Motor neuron (in vitro differentiated cells): ENCODE results near the gene NAT9. TPM values are rescaled to one million over a fixed set of nuclear protein-coding genes. Genes with fewer than 3 reads are reported as not detected.

Source experiments
- ATAC-seq, 8 experiments: fragments of 200-7000 bp; cut with Tn5 transposase; replicated peaks in 6 of 8; 2 replicates each; pipeline ENCODE4 v1.8.0; 2021; ENCODE audit warnings: mild to moderate bottlenecking in 8 of 8, moderate library complexity in 8 of 8
- H3K27ac ChIP-seq, 2 donors: fragments of 250-450 bp; sonication (Bioruptor Pico); 2 replicates each; pipeline ENCODE4 v1.9.0; 2021; ENCODE audit warnings: antibody characterized with exemption in 2 of 2, mild to moderate bottlenecking in 2 of 2, moderate library complexity in 1 of 2
- H3K4me1 ChIP-seq, 2 donors: fragments of 250-450 bp; sonication (Bioruptor Pico); replicated peaks in 1 of 2; 2 replicates each; pipeline ENCODE4 v1.6.1; 2021; ENCODE audit warnings: antibody characterized with exemption in 2 of 2, mild to moderate bottlenecking in 2 of 2, moderate library complexity in 1 of 2
- H3K4me3 ChIP-seq, 5 donors: fragments of 250-450 bp; sonication (Bioruptor Pico); 2 replicates each; pipeline ENCODE4 v1.9.0; 2021; ENCODE audit warnings: antibody characterized with exemption in 5 of 5, mild to moderate bottlenecking in 5 of 5, moderate library complexity in 4 of 5
- WGBS, 10 experiments: fragments of 450-650 bp; shearing (Covaris generic); methylation state at CpG; one replicate each; pipeline ENCODE4 v1.0.0; 2022; 5-methylcytosine and 5-hydroxymethylcytosine counted together
- in situ Hi-C, 9 experiments: fragments of 400-800 bp; cut with MboI; loops; one replicate each; pipeline ENCODE4 v1.15.0; 2021; ENCODE audit warnings: low sequenced_read_pairs in 9 of 9, low pct_unique_long_range_greater_than_20kb in 2 of 9; ENCODE audit not compliant: unreplicated experiment in 9 of 9
- total RNA-seq, 8 experiments: library from RNA; unstranded; fragments of 300-600 nt; gene quantifications; 2 replicates each; pipeline versions ENCODE4 v1.2.3 to v1.2.4, GENCODE V29; 2022

NAT9 gene
- total RNA-seq, 8 experiments from 2014 or later, result 41.6 to 97.1 (median 46.2) TPM

DNA sequence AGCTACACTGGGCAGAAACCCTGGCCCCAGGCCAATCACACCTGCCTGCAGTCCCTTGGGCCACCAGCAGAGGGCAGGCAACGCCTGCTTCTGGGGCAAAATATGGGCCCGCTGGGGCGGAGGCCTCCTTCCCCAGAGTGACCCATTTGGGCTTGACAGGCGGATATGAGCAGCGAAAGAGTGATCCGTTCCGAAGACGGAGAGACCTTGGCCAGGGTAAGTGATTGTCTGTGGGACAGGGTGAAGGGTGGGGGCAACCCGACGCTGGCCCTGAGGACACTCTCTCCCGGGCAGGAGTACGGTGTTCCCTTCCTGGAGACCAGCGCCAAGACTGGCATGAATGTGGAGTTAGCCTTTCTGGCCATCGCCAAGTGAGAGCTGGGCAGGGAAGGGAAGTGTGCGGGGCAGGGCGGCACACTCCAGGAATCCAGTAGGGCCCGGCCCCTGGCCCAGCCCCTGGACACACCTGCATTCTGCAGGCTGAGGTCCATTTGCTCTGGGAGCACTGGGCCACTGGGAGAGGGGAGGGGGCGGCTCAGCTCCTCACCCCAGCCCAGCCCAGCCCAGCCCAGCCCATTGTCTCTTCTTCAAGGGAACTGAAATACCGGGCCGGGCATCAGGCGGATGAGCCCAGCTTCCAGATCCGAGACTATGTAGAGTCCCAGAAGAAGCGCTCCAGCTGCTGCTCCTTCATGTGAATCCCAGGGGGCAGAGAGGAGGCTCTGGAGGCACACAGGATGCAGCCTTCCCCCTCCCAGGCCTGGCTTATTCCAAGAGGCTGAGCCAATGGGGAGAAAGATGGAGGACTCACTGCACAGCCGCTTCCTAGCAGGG, 31.2 kb downstream of the NAT9 start:
- WGBS, 10 experiments, result 0 to 100% (median 21%) methylated on average over 1 to 13 of the region's 24 CpGs; no CpG with 5 or more reads in 4 of the 10 experiments
- in situ Hi-C loops, result no loop called here
- Histone ChIP-seq H3K27ac (no peak overlapping the region), H3K4me1 (peaks cover 0 to 17% of the 10 kb centered on the region in 2 donors), H3K4me3 (no peak overlapping the region)
- ATAC-seq, result peak in 6 of 8 experiments; percentile 5 to 14 (median 10)

- WGBS, 10 experiments, result 33 to 60% (median 50%) methylated on average over 2 of the region's 2 CpGs; no CpG with 5 or more reads in 7 of the 10 experiments
- Histone ChIP-seq H3K4me3 (no peak overlapping the region), H3K4me1 (peaks cover 0 to 14% of the 10 kb centered on the region in 2 donors), H3K27ac (no peak overlapping the region)
- no peak for ATAC-seq
- in situ Hi-C loops, result no loop called here
Observed at GRCh38 chr17:74744349-74744713, 31.8 kb downstream of the NAT9 start.

DNA sequence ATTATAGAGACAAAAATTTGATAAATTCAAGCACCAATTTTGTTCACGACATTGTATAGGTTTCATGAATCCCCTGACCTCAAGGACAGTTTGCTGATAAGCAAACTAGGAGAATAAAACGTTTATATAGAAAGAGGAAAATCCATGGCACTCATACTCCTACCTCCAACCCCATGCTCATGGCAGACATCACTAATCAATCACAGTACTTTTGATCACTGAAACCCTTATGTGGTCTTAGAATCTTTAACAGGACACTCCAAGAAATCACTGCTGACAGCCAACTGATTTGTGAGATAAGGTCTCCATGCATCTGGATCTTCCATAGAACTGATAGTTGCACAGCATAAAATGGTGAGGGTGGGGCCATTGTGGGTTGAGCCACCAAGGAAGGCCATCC, 32.4 kb downstream of the NAT9 start:
- Histone ChIP-seq H3K4me1 (peaks cover 0 to 14% of the 10 kb centered on the region in 2 donors), H3K27ac (no peak overlapping the region), H3K4me3 (no peak overlapping the region)
- no peak for ATAC-seq
- in situ Hi-C loops, result no loop called here
- 0 to 80% (median 49%) methylated on average over 1 to 2 of the region's 2 CpGs; no CpG with 5 or more reads in 2 of the 10 experiments for WGBS, 10 experiments

- 80 to 89% (median 87%) methylated on average over 3 to 6 of the region's 9 CpGs; no CpG with 5 or more reads in 6 of the 10 experiments for WGBS, 10 experiments
- Histone ChIP-seq H3K4me3 (no peak overlapping the region), H3K4me1 (peaks cover 0 to 15% of the 10 kb centered on the region in 2 donors), H3K27ac (no peak overlapping the region)
- in situ Hi-C loops, result no loop called here
- no peak for ATAC-seq
Observed at GRCh38 chr17:74742978-74743545, 33.1 kb downstream of the NAT9 start.

DNA sequence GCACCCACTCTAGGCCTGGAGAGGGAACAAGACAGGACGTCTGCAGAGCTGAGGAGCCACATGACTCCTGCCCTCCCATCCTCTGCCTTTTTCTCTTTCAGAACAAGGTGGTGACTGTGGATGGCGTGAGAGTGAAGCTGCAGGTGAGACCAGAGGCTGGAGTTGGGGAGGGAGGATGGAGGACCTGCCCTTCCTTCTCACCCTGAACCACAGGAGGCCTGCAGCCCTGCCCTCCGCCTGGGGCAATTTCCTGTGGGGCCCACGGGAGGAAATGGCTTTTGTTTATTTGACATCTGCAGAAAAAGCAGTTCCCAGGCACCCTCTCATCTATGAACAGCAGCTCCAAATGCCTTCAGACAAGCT, 34.0 kb downstream of the NAT9 start:
- no peak overlapping the region for H3K27ac ChIP-seq
- 0 to 25% (median 8%) methylated on average over 1 to 4 of the region's 4 CpGs; no CpG with 5 or more reads in 3 of the 10 experiments for WGBS, 10 experiments
- peaks cover 0 to 19% of the 10 kb centered on the region in 2 donors for H3K4me1 ChIP-seq
- no peak overlapping the region for H3K4me3 ChIP-seq
- ATAC-seq, result no peak
- in situ Hi-C loops, result no loop called here

DNA sequence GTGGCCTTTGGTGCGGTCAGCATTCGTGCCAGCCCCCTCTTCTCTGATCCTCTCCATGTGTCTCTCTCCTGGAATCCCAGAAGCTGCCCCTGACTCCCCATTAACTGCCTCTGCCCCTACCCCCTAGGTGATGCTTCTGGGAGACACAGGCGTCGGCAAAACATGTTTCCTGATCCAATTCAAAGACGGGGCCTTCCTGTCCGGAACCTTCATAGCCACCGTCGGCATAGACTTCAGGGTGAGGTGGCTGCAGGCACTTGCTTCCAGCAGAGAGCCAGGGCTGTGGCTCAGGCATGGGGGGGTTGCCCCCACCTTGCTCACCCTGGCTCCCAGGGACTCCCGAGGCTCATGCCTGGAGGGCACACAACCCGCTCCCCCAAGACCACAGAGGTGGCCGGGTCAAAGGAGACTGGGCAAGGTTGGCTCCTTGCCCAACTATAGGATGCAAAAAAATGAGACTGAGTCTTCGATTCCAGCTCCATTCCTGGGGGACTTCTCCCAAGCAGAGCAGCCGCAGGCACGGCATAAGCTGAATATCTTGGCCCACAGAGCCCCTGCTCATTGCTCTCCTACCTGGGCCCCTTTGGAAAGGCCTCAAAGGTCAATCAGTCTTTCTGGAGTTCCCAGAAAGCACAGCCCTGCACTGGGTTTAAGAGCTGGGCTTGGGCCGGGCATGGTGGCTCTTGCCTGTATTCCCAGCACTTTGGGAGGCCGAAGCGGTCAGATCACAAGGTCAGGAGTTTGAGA, 35.3 kb downstream of the NAT9 start:
- peaks cover 6 to 28% of the 10 kb centered on the region in 2 donors for H3K4me1 ChIP-seq
- no peak overlapping the region for H3K4me3 ChIP-seq
- in situ Hi-C loops, result no loop called here
- WGBS, 10 experiments, result 56 to 100% (median 87%) methylated on average over 1 to 13 of the region's 17 CpGs; no CpG with 5 or more reads in 4 of the 10 experiments
- ATAC-seq, result no peak
- H3K27ac ChIP-seq, result no peak overlapping the region

GRCh38 chr17:74740173-74740572, 36.0 kb downstream of the NAT9 start:
- 68 to 100% (median 90%) methylated on average over 1 to 6 of the region's 6 CpGs; no CpG with 5 or more reads in 4 of the 10 experiments for WGBS, 10 experiments
- no peak for ATAC-seq
- Histone ChIP-seq H3K4me1 (peaks cover 6 to 26% of the 10 kb centered on the region in 2 donors), H3K4me3 (no peak overlapping the region), H3K27ac (no peak overlapping the region)
- in situ Hi-C loops, result no loop called here

DNA sequence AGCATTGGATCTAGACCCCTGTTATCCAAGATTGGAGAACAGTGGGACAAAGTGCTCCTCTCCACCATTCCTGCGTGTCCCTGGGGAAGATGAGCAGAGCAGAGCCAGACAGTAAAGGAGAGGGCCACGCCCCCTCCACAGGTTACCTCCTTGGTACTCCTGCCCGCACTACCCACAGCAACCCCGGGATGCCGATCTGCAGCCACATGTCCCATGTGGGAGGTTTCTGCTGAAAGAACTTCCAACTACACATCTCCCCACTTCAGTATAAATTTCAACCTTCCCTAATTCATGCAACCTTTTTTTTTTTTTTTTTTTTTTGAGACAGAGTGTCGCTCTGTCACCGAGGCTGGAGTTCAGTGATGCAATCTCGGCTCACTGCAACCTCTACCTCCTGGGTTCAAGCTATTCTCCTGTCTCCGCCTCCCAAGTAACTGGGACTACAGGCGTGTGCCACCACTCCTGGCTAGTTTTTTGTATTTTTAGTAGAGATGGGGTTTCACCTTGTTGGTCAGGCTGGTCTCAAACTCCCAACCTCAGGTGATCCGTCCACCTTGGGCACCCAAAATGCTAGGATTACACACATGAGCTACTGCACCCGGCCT, 36.8 kb downstream of the NAT9 start:
- in situ Hi-C loops, result no loop called here
- peaks cover 6 to 20% of the 10 kb centered on the region in 2 donors for H3K4me1 ChIP-seq
- H3K4me3 ChIP-seq, result no peak overlapping the region
- no peak overlapping the region for H3K27ac ChIP-seq
- no peak for ATAC-seq
- WGBS, 10 experiments, result 49 to 100% (median 90%) methylated on average over 1 to 5 of the region's 12 CpGs; no CpG with 5 or more reads in 2 of the 10 experiments

DNA sequence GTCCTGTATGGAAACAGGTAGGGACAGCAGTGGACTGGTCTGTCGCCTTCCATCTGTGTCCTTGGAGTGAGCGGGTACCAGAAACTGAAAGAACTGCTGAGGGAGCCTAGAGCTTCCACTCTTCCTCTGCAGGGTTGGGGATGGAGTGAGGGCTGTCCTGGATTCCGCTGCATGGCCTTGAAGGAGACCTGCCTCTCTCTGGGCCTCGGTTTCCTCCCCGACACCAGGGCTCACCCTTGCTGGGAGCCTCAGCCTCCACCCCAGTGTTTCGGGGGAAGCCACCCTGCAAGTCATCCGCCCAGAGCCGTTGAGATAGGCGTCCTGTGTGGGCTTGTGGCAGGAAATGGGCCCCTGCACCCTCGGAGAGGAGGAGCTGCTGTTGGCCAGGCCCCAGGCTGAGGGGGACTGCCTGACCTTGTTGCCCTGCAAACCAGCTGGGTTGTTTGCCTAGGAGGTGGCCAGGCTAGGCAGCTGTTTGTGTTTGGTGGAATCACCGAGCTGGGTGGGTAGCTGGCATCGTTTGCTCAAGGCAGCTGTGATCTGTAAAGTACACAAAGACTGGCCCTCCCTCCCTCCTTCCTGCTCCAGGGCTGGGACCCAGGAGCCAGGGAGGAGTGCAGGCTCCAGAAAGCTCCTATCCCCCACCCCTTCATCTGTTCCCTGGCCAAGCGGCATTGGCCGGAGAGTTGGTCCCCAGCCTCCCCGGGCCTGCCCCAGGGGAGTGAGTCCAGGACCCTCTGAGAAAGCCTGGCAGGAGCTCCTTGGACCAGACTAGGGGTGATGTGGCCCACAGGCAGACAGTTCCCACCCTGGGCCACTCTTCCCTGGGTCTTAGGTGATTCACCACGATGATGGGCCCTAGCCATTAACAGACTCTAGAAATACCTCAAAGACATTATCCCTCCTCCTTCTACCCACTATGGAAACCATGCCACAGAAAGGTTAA, 37.8 kb downstream of the NAT9 start:
- 20 to 100% (median 80%) methylated on average over 1 to 2 of the region's 16 CpGs; no CpG with 5 or more reads in 5 of the 10 experiments for WGBS, 10 experiments
- ATAC-seq, result no peak
- H3K27ac ChIP-seq, result no peak overlapping the region
- peaks cover 6 to 20% of the 10 kb centered on the region in 2 donors for H3K4me1 ChIP-seq
- in situ Hi-C loops, result no loop called here
- H3K4me3 ChIP-seq, result no peak overlapping the region

DNA sequence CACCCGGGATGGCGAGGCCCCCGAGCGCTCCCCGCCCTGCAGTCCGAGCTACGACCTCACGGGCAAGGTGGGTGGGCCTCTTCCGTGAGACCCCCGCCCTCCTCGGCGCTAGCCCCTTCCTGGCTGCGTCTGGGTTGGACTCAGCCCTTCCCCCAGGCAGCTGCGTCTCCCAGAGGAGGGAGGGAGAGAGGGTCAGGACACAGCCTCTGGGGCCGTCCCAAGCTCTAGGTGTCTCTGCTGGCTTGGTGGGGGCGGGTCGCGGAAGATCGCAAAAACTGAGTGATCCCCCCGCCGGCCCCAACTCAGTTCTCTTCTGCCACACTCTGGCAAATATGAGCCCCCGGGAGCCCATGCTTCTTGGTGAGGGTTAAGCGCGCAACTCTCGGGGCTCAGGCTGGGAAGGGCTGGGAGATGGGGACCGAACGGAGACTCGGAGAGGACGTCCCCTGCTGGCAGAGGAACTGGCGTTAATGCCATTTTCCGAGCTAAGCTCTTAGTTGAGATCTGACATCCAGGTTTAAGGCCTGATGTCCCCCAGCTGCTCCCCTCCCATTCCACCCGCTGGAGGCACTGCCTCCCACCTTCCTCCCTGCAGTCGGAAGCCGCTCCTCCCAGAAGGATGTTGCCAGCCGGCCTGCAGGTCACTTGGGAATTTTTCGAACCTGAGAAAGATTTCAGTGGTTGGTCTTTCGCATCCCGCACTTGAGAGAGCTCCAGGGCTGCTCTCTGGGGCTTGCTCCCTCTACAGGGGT, 38.7 kb downstream of the NAT9 start:
- peak overlapping the region in 1 of 5 donors; percentile 15 for H3K4me3 ChIP-seq
- H3K4me1 ChIP-seq, result peaks cover 6 to 20% of the 10 kb centered on the region in 2 donors
- no peak overlapping the region for H3K27ac ChIP-seq
- peak in 7 of 8 experiments; percentile 6 to 40 (median 16) for ATAC-seq
- in situ Hi-C loops, result no loop called here
- WGBS, 10 experiments, result 0 to 10% (median 0%) methylated on average over 1 to 7 of the region's 38 CpGs; no CpG with 5 or more reads in 6 of the 10 experiments

DNA sequence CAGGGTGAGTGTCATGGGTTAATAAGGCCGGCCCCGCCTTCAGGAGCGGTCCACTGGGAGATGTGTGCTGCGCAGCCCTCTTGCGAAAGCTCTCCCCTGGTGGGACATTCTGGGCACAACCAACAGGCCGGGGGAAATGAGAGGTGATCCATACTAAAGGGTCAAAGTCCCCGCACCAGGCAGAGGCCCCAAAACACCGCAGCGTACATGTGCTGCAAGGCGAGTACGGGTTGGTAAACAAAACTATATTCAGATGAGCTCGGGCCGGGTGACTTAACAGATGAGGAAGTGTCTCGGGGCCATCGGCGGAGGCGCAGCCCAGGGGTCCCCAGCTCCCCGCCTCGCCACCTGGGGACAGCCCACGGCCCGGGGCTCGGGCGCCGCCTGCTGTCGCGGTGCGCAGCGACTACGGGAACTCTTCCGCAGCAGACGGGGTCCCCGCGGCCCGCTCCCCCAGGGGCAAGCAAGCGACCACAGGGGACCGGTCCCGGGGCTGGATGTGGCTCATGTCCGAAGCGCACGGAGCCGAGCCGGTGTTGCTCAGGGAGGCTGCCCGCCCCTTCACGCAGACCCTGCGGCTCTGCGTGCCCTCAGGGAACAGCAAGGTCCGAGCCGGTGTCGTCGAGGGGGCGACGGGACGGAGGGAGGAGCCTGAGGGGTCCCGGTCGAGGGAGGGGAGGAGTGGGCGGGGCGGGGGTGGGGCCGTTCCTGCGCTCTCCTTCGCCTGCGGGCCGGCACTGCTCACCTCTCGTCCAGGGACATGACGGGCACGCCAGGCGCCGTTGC, 39.4 kb downstream of the NAT9 start, which contains the start of gene RAB37:
Gene RAB37 (plus strand): TSS at position 744 of the 786 bp plus-strand sequence. CDS start 17 bp downstream, at position 761.
- H3K27ac ChIP-seq, result no peak within 1 kb of the TSS
- ATAC-seq, result peak; percentile 53 to 84 (median 76)
- in situ Hi-C loops, result no loop called here
- H3K4me1 ChIP-seq, result peaks cover 6 to 20% of the 10 kb centered on the region in 2 donors
- WGBS, 10 experiments, result 0 to 13% (median 1%) methylated on average over 3 to 22 of the region's 67 CpGs; no CpG with 5 or more reads in 6 of the 10 experiments
- peak within 1 kb of the TSS in 3 of 5 donors; percentile 5 to 15 (median 7) for H3K4me3 ChIP-seq
